ENCODE measurements around the gene CTXND2.

CTXND2 gene

GRCh38 chr1:150960646-150961045, 73.7 kb downstream of the CTXND2 start:
- no peak overlapping the region for H3K14ac ChIP-seq (ENCODE audit: low read length)
- H3K4me3 ChIP-seq (ENCODE audit: low read length in 2 of 2): no peak overlapping the region
- H3K4ac ChIP-seq (ENCODE audit: low read length): no peak overlapping the region
- H3K36me3 ChIP-seq (replicated peaks in 1 of 2; ENCODE audit: control insufficient read depth in 2 of 2, insufficient read depth in 2 of 2, low read length in 2 of 2): peaks cover 42 to 99% of the 10 kb centered on the region in 2 donors
- no peak overlapping the region for H3K27ac ChIP-seq (replicated peaks; ENCODE audit: low read length)
- no peak overlapping the region for H3K9ac ChIP-seq (ENCODE audit: low read depth, low read length, poor library complexity)
- no peak overlapping the region for H2BK5ac ChIP-seq (ENCODE audit: low read length)
- no peaks in the 10 kb centered on the region for H3K4me1 ChIP-seq (ENCODE audit: control insufficient read depth in 2 of 2, insufficient read depth in 1 of 2, low read depth in 1 of 2, low read length in 2 of 2)
- no peak overlapping the region for H3K23ac ChIP-seq (ENCODE audit: low read depth, low read length, poor library complexity)
- no peak overlapping the region for H2BK12ac ChIP-seq (ENCODE audit: low read length)
- H3K4me2 ChIP-seq (ENCODE audit: insufficient read depth, low read length, poor library complexity, severe bottlenecking): no peak overlapping the region
- no peak overlapping the region for H2BK120ac ChIP-seq (ENCODE audit: low read depth, low read length)
- WGBS, 2 donors (ENCODE audit: extremely low coverage in 2 of 2, insufficient read length in 2 of 2, insufficient replicate concordance in 1 of 2): no CpG with 5 or more reads among the region's 7 CpGs
- H3K18ac ChIP-seq (ENCODE audit: low read length): no peak overlapping the region
- no peaks in the 10 kb centered on the region for H3K9me3 ChIP-seq (replicated peaks in 1 of 2; ENCODE audit: control insufficient read depth in 2 of 2, insufficient read depth in 1 of 2, low read depth in 1 of 2, low read length in 2 of 2)
- no peak overlapping the region for H2AK5ac ChIP-seq (ENCODE audit: low read depth, low read length)
- no peaks in the 10 kb centered on the region for H3K79me1 ChIP-seq (ENCODE audit: low read depth, low read length)
- H2AFZ ChIP-seq (ENCODE audit: low read length): no peak overlapping the region
- no peak overlapping the region for H4K8ac ChIP-seq (ENCODE audit: low read depth, low read length)
- no peaks in the 10 kb centered on the region for H3K27me3 ChIP-seq (ENCODE audit: control insufficient read depth in 3 of 3, insufficient read depth in 3 of 3, low read depth in 1 of 3, low read length in 3 of 3)
- no peak overlapping the region for H2BK15ac ChIP-seq (ENCODE audit: low read length)
- DNase-seq (ENCODE audit: low spot score): no peak
- no peak overlapping the region for H4K91ac ChIP-seq (ENCODE audit: low read depth, low read length, poor library complexity)

- no peak overlapping the region for H3K4me3 ChIP-seq (ENCODE audit: low read length in 2 of 2)
- no peaks in the 10 kb centered on the region for H3K79me1 ChIP-seq (ENCODE audit: low read depth, low read length)
- H3K4ac ChIP-seq (ENCODE audit: low read length): no peak overlapping the region
- no peaks in the 10 kb centered on the region for H3K27me3 ChIP-seq (ENCODE audit: control insufficient read depth in 3 of 3, insufficient read depth in 3 of 3, low read depth in 1 of 3, low read length in 3 of 3)
- peaks cover 49 to 99% of the 10 kb centered on the region in 2 donors for H3K36me3 ChIP-seq (replicated peaks in 1 of 2; ENCODE audit: control insufficient read depth in 2 of 2, insufficient read depth in 2 of 2, low read length in 2 of 2)
- no peak overlapping the region for H3K27ac ChIP-seq (replicated peaks; ENCODE audit: low read length)
- no peaks in the 10 kb centered on the region for H3K9me3 ChIP-seq (replicated peaks in 1 of 2; ENCODE audit: control insufficient read depth in 2 of 2, insufficient read depth in 1 of 2, low read depth in 1 of 2, low read length in 2 of 2)
- WGBS, 2 donors (ENCODE audit: extremely low coverage in 2 of 2, insufficient read length in 2 of 2, insufficient replicate concordance in 1 of 2): no CpG with 5 or more reads among the region's 4 CpGs
- no peak for DNase-seq (ENCODE audit: low spot score)
- H3K4me2 ChIP-seq (ENCODE audit: insufficient read depth, low read length, poor library complexity, severe bottlenecking): no peak overlapping the region
- H2AFZ ChIP-seq (ENCODE audit: low read length): no peak overlapping the region
- H2BK12ac ChIP-seq (ENCODE audit: low read length): no peak overlapping the region
- H3K9ac ChIP-seq (ENCODE audit: low read depth, low read length, poor library complexity): no peak overlapping the region
- no peak overlapping the region for H3K14ac ChIP-seq (ENCODE audit: low read length)
- no peak overlapping the region for H2BK15ac ChIP-seq (ENCODE audit: low read length)
- H4K8ac ChIP-seq (ENCODE audit: low read depth, low read length): no peak overlapping the region
- no peak overlapping the region for H2BK5ac ChIP-seq (ENCODE audit: low read length)
- no peaks in the 10 kb centered on the region for H3K4me1 ChIP-seq (ENCODE audit: control insufficient read depth in 2 of 2, insufficient read depth in 1 of 2, low read depth in 1 of 2, low read length in 2 of 2)
- no peak overlapping the region for H3K23ac ChIP-seq (ENCODE audit: low read depth, low read length, poor library complexity)
- H2BK120ac ChIP-seq (ENCODE audit: low read depth, low read length): no peak overlapping the region
- no peak overlapping the region for H4K91ac ChIP-seq (ENCODE audit: low read depth, low read length, poor library complexity)
- H3K18ac ChIP-seq (ENCODE audit: low read length): no peak overlapping the region
- H2AK5ac ChIP-seq (ENCODE audit: low read depth, low read length): no peak overlapping the region
Observed at GRCh38 chr1:150961756-150962155, 74.8 kb downstream of the CTXND2 start.

Data from neuronal stem cell (in vitro differentiated cells).